ENCODE results near the gene DRAP1.

DRAP1 gene

GRCh38 chr11:65883058-65883761 is 36.0 kb upstream of the DRAP1 start:
- DNase-seq (ENCODE audit: low spot score) = no peak
- in situ Hi-C loops (cut with MboI; ENCODE audit: low pct_unique_long_range_greater_than_20kb, low sequenced_read_pairs, unreplicated experiment) = loop anchor here (5.0 kb wide), 1 partner anchor 104 kb away; no protein-coding TSS in a partner anchor
- no peak for TF ChIP-seq CTCF (IDR thresholded peaks at IDR 0.05; ENCODE audit: extremely low read depth, insufficient read depth, missing control alignments)

- in situ Hi-C loops (cut with MboI; ENCODE audit: low pct_unique_long_range_greater_than_20kb, low sequenced_read_pairs, unreplicated experiment) = loop anchor here (5.0 kb wide), 1 partner anchor 103 kb away; no protein-coding TSS in a partner anchor
- TF ChIP-seq CTCF (IDR thresholded peaks at IDR 0.05; ENCODE audit: extremely low read depth, insufficient read depth, missing control alignments) = peak; percentile 18
- DNase-seq (ENCODE audit: low spot score) = no peak
These were observed 35.2 kb upstream of the DRAP1 start for GRCh38 chr11:65883786-65884715.

- DNase-seq (ENCODE audit: low spot score) = peak; percentile 87
- in situ Hi-C loops (cut with MboI; ENCODE audit: low pct_unique_long_range_greater_than_20kb, low sequenced_read_pairs, unreplicated experiment) = loop anchor here (5.0 kb wide), 1 partner anchor 103 kb away; no protein-coding TSS in a partner anchor
- peak; percentile 100 for TF ChIP-seq CTCF (IDR thresholded peaks at IDR 0.05; ENCODE audit: extremely low read depth, insufficient read depth, missing control alignments)
These were observed 34.5 kb upstream of the DRAP1 start for GRCh38 chr11:65884716-65885092.

- no peak for DNase-seq (ENCODE audit: low spot score)
- TF ChIP-seq CTCF (IDR thresholded peaks at IDR 0.05; ENCODE audit: extremely low read depth, insufficient read depth, missing control alignments) = no peak
- in situ Hi-C loops (cut with MboI; ENCODE audit: low pct_unique_long_range_greater_than_20kb, low sequenced_read_pairs, unreplicated experiment) = no loop called here
These were observed 34.0 kb upstream of the DRAP1 start for GRCh38 chr11:65885231-65885630.

GRCh38 chr11:65885808-65886536 is 33.3 kb upstream of the DRAP1 start:
- in situ Hi-C loops (cut with MboI; ENCODE audit: low pct_unique_long_range_greater_than_20kb, low sequenced_read_pairs, unreplicated experiment) = no loop called here
- TF ChIP-seq CTCF (IDR thresholded peaks at IDR 0.05; ENCODE audit: extremely low read depth, insufficient read depth, missing control alignments) = no peak

More at GRCh38 chr11:65885808-65886536, 33.3 kb upstream of the DRAP1 start:
- DNase-seq (ENCODE audit: low spot score) = no peak

All from GM13977 (cell line).